Fibroblast of mammary gland (primary cell): Measurements from ENCODE around the gene MYL6.

Experiments
- DNase-seq: peaks from one replicate; pipeline ENCODE4 v3.0.0-alpha.2; 2010; ENCODE audit warnings: low read depth
- H3K4me3 ChIP-seq: 2 replicates; pipeline ENCODE4 v1.5.1; 2011; ENCODE audit warnings: low read depth, mild to moderate bottlenecking, low read length, moderate library complexity; ENCODE audit not compliant: control insufficient read depth
- CTCF ChIP-seq: conservative IDR thresholded peaks from 2 replicates; pipeline ENCODE4 v1.5.1; 2011; ENCODE audit warnings: low read depth, low read length, inconsistent platforms; ENCODE audit not compliant: control insufficient read depth, insufficient read depth

MYL6 gene

GRCh38 chr12:56202838-56203237 is 44.7 kb downstream of the MYL6 start:
- TF ChIP-seq CTCF = no peak
- no peak for DNase-seq
- H3K4me3 ChIP-seq = no peak overlapping the region

GRCh38 chr12:56204275-56204674 is 46.1 kb downstream of the MYL6 start:
- no peak for TF ChIP-seq CTCF
- DNase-seq = no peak
- no peak overlapping the region for H3K4me3 ChIP-seq

GRCh38 chr12:56205445-56205844 is 47.3 kb downstream of the MYL6 start:
- no peak for DNase-seq
- no peak overlapping the region for H3K4me3 ChIP-seq
- TF ChIP-seq CTCF = no peak

GRCh38 chr12:56206452-56207166 is 48.5 kb downstream of the MYL6 start:
- DNase-seq = peak; percentile 69
- no peak overlapping the region for H3K4me3 ChIP-seq
- TF ChIP-seq CTCF = peak; percentile 77

GRCh38 chr12:56208006-56208405 is 49.8 kb downstream of the MYL6 start:
- no peak for TF ChIP-seq CTCF
- no peak overlapping the region for H3K4me3 ChIP-seq
- no peak for DNase-seq
